HFFc6 (cell line): Measurements from ENCODE around the gene ALDH18A1. TPM values are rescaled to one million over a fixed set of nuclear protein-coding genes. Genes with fewer than 3 reads are reported as not detected.
"Not testable (repeated sequence)": the region's sequence is repeated elsewhere in the genome, so short reads cannot be mapped to it uniquely, and the experiment has no call there.

Source experiments
- DNase-seq: peaks from one replicate; pipeline ENCODE4 v3.0.0-alpha.2; 2018
- H3K27ac Mint-ChIP-seq: 2 replicates; pipeline ENCODE4 v1.8.0; 2020; ENCODE audit warnings: mild to moderate bottlenecking, mixed read lengths
- H3K27me3 Mint-ChIP-seq: 2 replicates; pipeline ENCODE4 v1.8.0; 2021; ENCODE audit warnings: mild to moderate bottlenecking, moderate library complexity, mixed read lengths; ENCODE audit not compliant: insufficient read depth
- H3K36me3 Mint-ChIP-seq: 2 replicates; pipeline ENCODE4 v1.8.0; 2021; ENCODE audit warnings: low read depth, mixed read lengths
- H3K4me1 Mint-ChIP-seq: 2 replicates; pipeline ENCODE4 v1.8.0; 2020; ENCODE audit warnings: low read depth, mixed read lengths
- H3K4me3 Mint-ChIP-seq: 2 replicates; pipeline ENCODE4 v1.8.0; 2020; ENCODE audit warnings: mild to moderate bottlenecking, moderate library complexity, mixed read lengths
- H3K9me3 Mint-ChIP-seq: 2 replicates; pipeline ENCODE4 v1.8.0; 2020; ENCODE audit warnings: mild to moderate bottlenecking, mixed read lengths
- CTCF ChIP-seq: fragments of 200-600 bp; sonication (generic); IDR thresholded peaks from 2 replicates; pipeline ENCODE4 v1.5.0; 2021; ENCODE audit warnings: antibody characterized with exemption, mild to moderate bottlenecking
- total RNA-seq, 6 experiments: library from RNA; stranded (reverse); fragmentation: NEBNext Ultra II Directional; extraction: Animal tissue kit (Norgen Biotek cat#: 25700); gene quantifications; 2 replicates in 1 of 6; 3 replicates in 5 of 6; pipeline ENCODE4 v1.2.3, GENCODE V29; 2021

The ALDH18A1 gene
- total RNA-seq, 6 experiments from 2014 or later: 121 to 145 (median 133) TPM

GRCh38 chr10:95637140-95637539 is 19.4 kb downstream of the ALDH18A1 start:
- Mint-ChIP-seq H3K9me3 (no peaks in the 10 kb centered on the region), H3K27me3 (no peaks in the 10 kb centered on the region; the same call in 1 of the 2 replicates), H3K27ac (no peak overlapping the region), H3K4me3 (no peak overlapping the region), H3K36me3 (peaks cover 38% of the 10 kb centered on the region), H3K4me1 (no peaks in the 10 kb centered on the region)
- no peak for DNase-seq
- no peak for TF ChIP-seq CTCF

DNA sequence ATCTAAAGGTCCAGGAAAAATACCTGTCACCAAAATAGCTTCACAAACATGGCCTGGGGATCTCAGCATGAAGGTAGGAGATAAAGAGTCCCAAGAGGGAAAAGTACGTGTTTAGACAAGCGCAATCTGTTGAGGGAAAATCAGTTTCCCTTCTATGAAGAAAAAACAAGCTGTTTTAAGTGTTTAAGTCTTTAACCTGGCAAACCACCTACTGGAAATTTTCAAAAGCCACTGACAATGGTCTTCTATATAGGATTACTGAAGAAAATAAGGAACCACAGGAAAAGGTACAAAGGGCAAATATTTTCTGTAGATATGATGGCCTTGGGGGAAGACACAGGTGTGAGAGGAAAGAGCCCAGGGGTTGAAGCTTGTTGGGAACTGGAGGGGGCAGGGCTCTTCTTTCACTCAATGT is 21.2 kb downstream of the ALDH18A1 start:
- Mint-ChIP-seq H3K9me3 (no peaks in the 10 kb centered on the region), H3K27me3 (no peaks in the 10 kb centered on the region; the same call in 1 of the 2 replicates), H3K27ac (no peak overlapping the region), H3K36me3 (peaks cover 42% of the 10 kb centered on the region), H3K4me3 (no peak overlapping the region), H3K4me1 (no peaks in the 10 kb centered on the region)
- no peak for DNase-seq
- TF ChIP-seq CTCF: no peak

DNA sequence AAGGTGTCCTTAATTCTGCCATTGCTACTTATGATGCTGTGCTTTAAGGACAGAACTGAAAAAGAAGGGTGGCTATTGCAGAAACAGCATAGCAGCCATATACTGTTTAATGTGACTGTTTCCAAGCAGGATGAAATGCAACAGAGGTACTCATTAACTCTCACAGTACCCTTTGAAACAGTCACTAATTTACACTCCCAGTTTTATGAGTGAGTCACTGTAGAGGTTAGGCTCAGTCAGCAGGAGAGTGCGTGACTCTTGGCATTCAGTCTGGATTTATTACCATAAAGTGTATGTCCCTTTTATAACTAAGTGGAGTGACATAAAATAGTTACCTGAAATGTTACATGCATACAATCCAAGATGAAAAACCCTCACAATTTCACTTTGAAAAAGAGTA is 27.7 kb downstream of the ALDH18A1 start:
- peaks cover 11% of the 10 kb centered on the region for H3K4me1 Mint-ChIP-seq
- TF ChIP-seq CTCF: no peak
- DNase-seq: no peak
- H3K27ac Mint-ChIP-seq: no peak overlapping the region
- H3K36me3 Mint-ChIP-seq: peaks cover 67% of the 10 kb centered on the region
- no peaks in the 10 kb centered on the region for H3K27me3 Mint-ChIP-seq
- H3K9me3 Mint-ChIP-seq: no peaks in the 10 kb centered on the region
- H3K4me3 Mint-ChIP-seq: no peak overlapping the region

DNA sequence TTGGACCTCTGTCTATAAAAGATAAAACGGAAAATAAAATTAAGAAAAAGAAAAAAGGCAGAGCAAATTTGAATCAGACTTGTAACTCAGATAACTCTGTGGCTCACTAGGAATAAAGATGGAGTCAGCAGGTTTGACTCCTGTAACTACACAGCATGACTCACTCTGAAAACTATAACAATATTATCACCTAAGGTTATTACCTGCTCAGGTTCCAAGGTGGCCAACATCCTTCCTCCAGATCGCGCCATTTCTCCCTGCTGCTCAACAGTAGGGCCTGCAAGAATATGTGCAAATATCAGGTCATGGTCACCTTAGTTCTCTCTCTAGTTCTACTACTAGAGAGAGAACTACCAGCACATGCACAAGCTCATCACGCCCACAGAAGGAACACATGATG is 30.0 kb downstream of the ALDH18A1 start:
- Mint-ChIP-seq H3K4me3 (no peak overlapping the region), H3K4me1 (peaks cover 11% of the 10 kb centered on the region), H3K36me3 (peaks cover 49% of the 10 kb centered on the region), H3K27me3 (peaks cover under 1% of the 10 kb centered on the region; the same call in 1 of the 2 replicates), H3K27ac (no peak overlapping the region), H3K9me3 (no peaks in the 10 kb centered on the region)
- no peak for DNase-seq
- no peak for TF ChIP-seq CTCF

DNA sequence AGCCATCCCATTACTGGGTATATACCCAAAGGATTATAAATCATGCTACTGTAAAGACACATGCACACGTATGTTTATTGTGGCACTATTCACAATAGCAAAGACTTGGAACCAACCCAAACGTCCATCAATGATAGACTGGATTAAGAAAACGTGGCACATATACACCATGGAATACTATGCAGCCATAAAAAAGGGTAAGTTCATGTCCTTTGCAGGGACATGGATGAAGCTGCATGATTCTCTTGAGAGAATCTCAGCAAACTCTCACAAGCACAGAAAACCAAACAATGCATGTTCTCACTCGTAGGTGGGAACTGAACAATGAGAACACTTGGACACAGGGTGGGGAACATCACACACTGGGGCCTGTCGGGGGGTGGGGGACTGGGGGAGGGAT is 36.1 kb downstream of the ALDH18A1 start:
- H3K36me3 Mint-ChIP-seq: peaks cover 42% of the 10 kb centered on the region

GRCh38 chr10:95618101-95618500 is 38.4 kb downstream of the ALDH18A1 start:
- no peak for TF ChIP-seq CTCF
- Mint-ChIP-seq H3K36me3 (peaks cover 52% of the 10 kb centered on the region), H3K4me3 (no peak overlapping the region), H3K27ac (no peak overlapping the region; the same call in 1 of the 2 replicates), H3K4me1 (peaks cover 9% of the 10 kb centered on the region; the same call in 1 of the 2 replicates), H3K9me3 (peaks cover 5% of the 10 kb centered on the region; the same call in 1 of the 2 replicates), H3K27me3 (peaks cover 3% of the 10 kb centered on the region; the same call in 1 of the 2 replicates)
- DNase-seq: peak; percentile 13

More for the DNA sequence above, 36.1 kb downstream of the ALDH18A1 start:
- not testable (repeated sequence) for DNase-seq, H3K9me3 Mint-ChIP-seq, H3K27me3 Mint-ChIP-seq, H3K4me1 Mint-ChIP-seq, H3K4me3 Mint-ChIP-seq, H3K27ac Mint-ChIP-seq
